ENCODE data around the gene FGD4.

DNA sequence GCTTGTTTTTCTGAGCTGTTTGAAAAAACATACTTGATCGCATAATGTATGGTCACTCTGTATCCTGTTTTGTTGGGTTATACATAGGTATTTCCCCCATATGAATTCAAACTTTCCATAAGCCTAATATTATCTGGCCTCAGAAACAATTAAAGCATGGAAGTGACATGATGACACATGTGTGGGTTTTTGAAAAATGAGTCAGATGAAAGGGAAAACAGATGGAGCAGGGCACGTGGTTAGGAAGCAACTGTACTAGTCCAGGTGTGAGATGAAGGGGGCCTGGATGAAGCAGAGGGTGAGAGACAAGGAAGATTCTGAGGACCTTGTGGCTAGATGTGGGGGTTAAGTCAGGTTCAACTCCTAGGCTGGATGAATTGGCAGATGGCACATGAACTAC lies 187.0 kb downstream of the FGD4 start:
- TF ChIP-seq TARDBP (IDR thresholded peaks at IDR 0.05): no peak
- TF ChIP-seq BHLHE40 (IDR thresholded peaks at IDR 0.05; ENCODE audit: borderline replicate concordance): no peak
- no peak for TF ChIP-seq ARNT (IDR thresholded peaks at IDR 0.05)
- no peak for TF ChIP-seq CTBP1 (IDR thresholded peaks at IDR 0.05; ENCODE audit: borderline replicate concordance)
- TF ChIP-seq SP1 (IDR thresholded peaks at IDR 0.05): no peak
- no peak for TF ChIP-seq FOXM1 (IDR thresholded peaks at IDR 0.05; ENCODE audit: borderline replicate concordance)
- no peak for TF ChIP-seq FOXK2 (IDR thresholded peaks at IDR 0.05)

Measured in HEK293T (cell line).